ENCODE results near the gene GDF10. TPM values are rescaled to one million over a fixed set of nuclear protein-coding genes. Genes with fewer than 3 reads are reported as not detected.

The GDF10 gene
- polyA plus RNA-seq, 1 of the 3 experiments (the other 2 are of a cell fraction), result 0.02 TPM

GRCh38 chr10:47279276-47279675 is 20.7 kb upstream of the GDF10 start:
- TF ChIP-seq TAF1 (IDR thresholded peaks at IDR 0.05; ENCODE audit: borderline replicate concordance, low read depth, low read length), result no peak
- no peak for TF ChIP-seq EP300 (IDR thresholded peaks at IDR 0.05; ENCODE audit: borderline replicate concordance in 1 of 2, low read depth in 1 of 2, low read length in 1 of 2)
- no peak for TF ChIP-seq RCOR1 (IDR thresholded peaks at IDR 0.05; ENCODE audit: low read length)
- TF ChIP-seq RFX5 (IDR thresholded peaks at IDR 0.05; ENCODE audit: low read length), result no peak
- TF ChIP-seq SIN3A (IDR thresholded peaks at IDR 0.05; ENCODE audit: borderline replicate concordance, low read depth, low read length), result no peak
- no peak for TF ChIP-seq SMC3 (IDR thresholded peaks at IDR 0.05; ENCODE audit: low read depth, low read length)
- TF ChIP-seq POLR2AphosphoS5 (IDR thresholded peaks at IDR 0.05; ENCODE audit: low read depth, low read length), result no peak
- Histone ChIP-seq H3K36me3 (replicated peaks in 1 of 2; ENCODE audit: control insufficient read depth in 1 of 2, insufficient read depth in 2 of 2, low read length in 1 of 2) (no peaks in the 10 kb centered on the region), H3K4me3 (ENCODE audit: low read depth in 2 of 2, low read length in 1 of 2) (no peak overlapping the region), H3K27me3 (ENCODE audit: insufficient read depth) (no peaks in the 10 kb centered on the region), H3K4me2 (no peak overlapping the region), H3F3A (replicated peaks; ENCODE audit: insufficient read depth) (no peaks in the 10 kb centered on the region), H3K9me2 (no peaks in the 10 kb centered on the region), H3K79me2 (ENCODE audit: insufficient read depth) (no peaks in the 10 kb centered on the region), H4K20me1 (ENCODE audit: insufficient read depth) (no peaks in the 10 kb centered on the region), H3K27ac (ENCODE audit: low read depth in 2 of 2, low read length in 1 of 2) (no peak overlapping the region), H3K4me1 (ENCODE audit: control insufficient read depth in 1 of 2, insufficient read depth in 2 of 2, low read depth in 1 of 2, low read length in 1 of 2) (peaks cover 0 to 17% of the 10 kb centered on the region in 2 experiments; a peak in 1 of 4 replicates), H3K9ac (no peak overlapping the region), H3K9me3 (no peaks in the 10 kb centered on the region), H2AFZ (ENCODE audit: low read depth) (no peak overlapping the region)
- ChIA-PET CTCF (interaction anchor here (0.7 to 4.0 kb wide), 4 partner anchors 30 to 254 kb away, joined by 3 to 18 read pairs (median 6); no protein-coding TSS in a partner anchor), POLR2A (no interaction called here)
- 29% methylated on average over 1 of the region's 2 CpGs for WGBS (ENCODE audit: low lambda C conversion rate)
- no peak for DNase-seq

GRCh38 chr10:47282005-47282656 is 17.9 kb upstream of the GDF10 start:
- no peaks in the 10 kb centered on the region for H3K9me3 ChIP-seq
- TF ChIP-seq RCOR1 (IDR thresholded peaks at IDR 0.05; ENCODE audit: low read length) (no peak), FOSL2 (IDR thresholded peaks at IDR 0.05; ENCODE audit: borderline replicate concordance, low read depth) (no peak), MXI1 (IDR thresholded peaks at IDR 0.05; ENCODE audit: low read depth, low read length) (no peak), CTCF (IDR thresholded peaks at IDR 0.05) (no peak), YY1 (IDR thresholded peaks at IDR 0.05; ENCODE audit: low read depth) (no peak), NFIC (IDR thresholded peaks at IDR 0.05; ENCODE audit: borderline replicate concordance) (no peak), JUND (IDR thresholded peaks at IDR 0.05) (no peak), CHD2 (IDR thresholded peaks at IDR 0.05; ENCODE audit: low read length, partially characterized antibody) (no peak), EP300 (IDR thresholded peaks at IDR 0.05; ENCODE audit: borderline replicate concordance in 1 of 2, low read depth in 1 of 2, low read length in 1 of 2) (no peak), RFX5 (IDR thresholded peaks at IDR 0.05; ENCODE audit: low read length) (no peak)
- no peaks in the 10 kb centered on the region for H3F3A ChIP-seq (replicated peaks; ENCODE audit: insufficient read depth)
- no peaks in the 10 kb centered on the region for H4K20me1 ChIP-seq (ENCODE audit: insufficient read depth)
- 52% methylated on average over 6 of the region's 6 CpGs for WGBS (ENCODE audit: low lambda C conversion rate)
- H3K36me3 ChIP-seq (replicated peaks in 1 of 2; ENCODE audit: control insufficient read depth in 1 of 2, insufficient read depth in 2 of 2, low read length in 1 of 2), result no peaks in the 10 kb centered on the region
- H3K27me3 ChIP-seq (ENCODE audit: insufficient read depth), result no peaks in the 10 kb centered on the region
- no peak overlapping the region for H3K4me2 ChIP-seq
- H3K4me3 ChIP-seq (ENCODE audit: low read depth in 2 of 2, low read length in 1 of 2), result no peak overlapping the region
- no peak overlapping the region for H3K9ac ChIP-seq
- peaks cover 0 to 39% of the 10 kb centered on the region in 2 experiments; a peak in 1 of 4 replicates for H3K4me1 ChIP-seq (ENCODE audit: control insufficient read depth in 1 of 2, insufficient read depth in 2 of 2, low read depth in 1 of 2, low read length in 1 of 2)
- POLR2A ChIA-PET, result no interaction called here
- H3K79me2 ChIP-seq (ENCODE audit: insufficient read depth), result no peaks in the 10 kb centered on the region
- no peak overlapping the region for H3K27ac ChIP-seq (ENCODE audit: low read depth in 2 of 2, low read length in 1 of 2)
- CTCF ChIA-PET, result interaction anchor here (0.9 to 2.2 kb wide), 3 partner anchors 15 to 257 kb away, joined by 4 to 11 read pairs (median 6); no protein-coding TSS in a partner anchor
- H2AFZ ChIP-seq (ENCODE audit: low read depth), result no peak overlapping the region
- no peak for DNase-seq
- no peaks in the 10 kb centered on the region for H3K9me2 ChIP-seq
